ENCODE measurements around the gene TIMD4.

- TF ChIP-seq POLR2AphosphoS5 (IDR thresholded peaks at IDR 0.05), result no peak
- TF ChIP-seq POLR2A (IDR thresholded peaks at IDR 0.05), result no peak
Observed at GRCh38 chr5:156913719-156914370, 49.2 kb downstream of the TIMD4 start.

Measured in prostate gland (tissue), 1 donor.